HepG2 (cell line): ENCODE data around the gene TRPV2.

Experiments
- ASH2L ChIP-seq: fragments of 300-600, 200-600 bp; sonication (generic); IDR thresholded peaks from 2 replicates; pipeline ENCODE4 v1.7.0; 2017; ENCODE audit warnings: low read depth, mild to moderate bottlenecking, moderate library complexity, mixed read lengths, low read length; ENCODE audit not compliant: insufficient read length
- CTCF ChIP-seq: sonication (generic); formaldehyde crosslinking; IDR thresholded peaks from 2 replicates; pipeline ENCODE4 v1.5.0; 2020; ENCODE audit warnings: mild to moderate bottlenecking, missing genetic modification reagents, moderate library complexity
- ELF4 ChIP-seq: sonication (generic); formaldehyde crosslinking; IDR thresholded peaks from 2 replicates; pipeline ENCODE4 v1.5.0; 2020; ENCODE audit warnings: missing genetic modification reagents, mild to moderate bottlenecking, moderate library complexity, borderline replicate concordance
- MEIS1 ChIP-seq: sonication (generic); formaldehyde crosslinking; IDR thresholded peaks from 2 replicates; pipeline ENCODE4 v1.9.0; 2021; ENCODE audit warnings: mild to moderate bottlenecking, missing genetic modification reagents, moderate library complexity, borderline replicate concordance
- TMF1 ChIP-seq: sonication (generic); formaldehyde crosslinking; IDR thresholded peaks from 2 replicates; pipeline ENCODE4 v1.8.1; 2022; ENCODE audit warnings: low read depth, missing genetic modification reagents
- ZNF263 ChIP-seq: sonication (generic); formaldehyde crosslinking; IDR thresholded peaks from 2 replicates; pipeline ENCODE4 v1.4.0; 2020; ENCODE audit warnings: missing genetic modification reagents
- ZNF446 ChIP-seq: sonication (generic); formaldehyde crosslinking; IDR thresholded peaks from 2 replicates; pipeline ENCODE4 v1.5.0; 2020; ENCODE audit warnings: mild to moderate bottlenecking, missing genetic modification reagents
- ZSCAN29 ChIP-seq: sonication (generic); formaldehyde crosslinking; conservative IDR thresholded peaks from 2 replicates; pipeline ENCODE4 v1.4.0; 2020; ENCODE audit warnings: mild to moderate bottlenecking, missing genetic modification reagents
- TF ChIP-seq, protein P1 (sequence below): sonication (generic); formaldehyde crosslinking; IDR thresholded peaks from 2 replicates; pipeline ENCODE4 v1.4.0; 2020; ENCODE audit warnings: missing genetic modification reagents, low read depth, mild to moderate bottlenecking, borderline replicate concordance

GRCh38 chr17:16383216-16383615 lies 32.2 kb upstream of the TRPV2 start:
- TF ChIP-seq TMF1 (CRISPR knock-in tag): no peak
- TF ChIP-seq ASH2L: no peak
- no peak for TF ChIP-seq CTCF (CRISPR knock-in tag)
- TF ChIP-seq ZNF263: no peak
- no peak for TF ChIP-seq MEIS1 (CRISPR knock-in tag)
- TF ChIP-seq ELF4: no peak
- no peak for TF ChIP-seq ZSCAN29 (CRISPR knock-in tag)
- TF ChIP-seq ZNF446 (CRISPR knock-in tag): no peak
- TF ChIP-seq, protein P1, sequence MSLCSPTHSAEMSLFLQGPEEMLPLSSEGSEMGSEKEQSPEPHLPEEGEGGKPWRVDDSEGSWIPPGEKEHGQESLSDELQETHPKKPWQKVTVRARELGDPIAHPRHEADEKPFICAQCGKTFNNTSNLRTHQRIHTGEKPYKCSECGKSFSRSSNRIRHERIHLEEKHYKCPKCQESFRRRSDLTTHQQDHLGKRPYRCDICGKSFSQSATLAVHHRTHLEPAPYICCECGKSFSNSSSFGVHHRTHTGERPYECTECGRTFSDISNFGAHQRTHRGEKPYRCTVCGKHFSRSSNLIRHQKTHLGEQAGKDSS (CRISPR knock-in tag): no peak
